COLO668 (cell line): ENCODE measurements around the gene JDP2.
"Not testable (repeated sequence)": the region's sequence is repeated elsewhere in the genome, so short reads cannot be mapped to it uniquely, and the experiment has no call there.

ENCODE experiments used
- DNase-seq: peaks from one replicate; lab custom pipeline; 2025; ENCODE audit not compliant: unreplicated experiment; lab: John Stamatoyannopoulos, UW

JDP2 gene

DNA sequence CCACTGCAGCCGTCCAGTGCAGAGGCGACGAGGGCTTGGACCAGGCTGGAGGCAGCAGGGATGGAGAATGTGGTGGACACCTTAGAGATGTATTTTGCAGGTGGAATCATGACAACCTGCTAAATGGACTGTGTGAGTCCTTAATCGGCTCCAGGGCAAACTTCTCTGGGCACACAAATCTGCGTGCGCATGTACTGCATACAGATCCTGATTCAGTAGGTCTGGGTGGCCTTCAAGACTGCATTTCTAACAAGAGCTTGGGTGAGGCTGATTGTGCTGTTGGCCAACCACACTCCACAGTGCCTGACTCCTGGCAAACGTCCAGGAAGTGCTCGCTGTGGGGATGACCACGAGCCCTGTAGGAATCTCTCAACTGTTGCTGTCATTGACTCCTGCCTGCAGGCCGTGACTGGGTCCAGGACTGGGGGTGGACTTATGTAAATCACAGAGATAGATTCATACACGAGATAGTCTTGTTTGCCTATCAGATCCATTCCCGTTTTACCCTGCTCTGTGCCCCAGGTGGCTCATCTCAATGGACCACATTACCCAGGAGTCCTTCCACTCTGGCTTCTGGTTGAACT lies 27.2 kb downstream of the JDP2 start:
- DNase-seq: peak; percentile 67

DNA sequence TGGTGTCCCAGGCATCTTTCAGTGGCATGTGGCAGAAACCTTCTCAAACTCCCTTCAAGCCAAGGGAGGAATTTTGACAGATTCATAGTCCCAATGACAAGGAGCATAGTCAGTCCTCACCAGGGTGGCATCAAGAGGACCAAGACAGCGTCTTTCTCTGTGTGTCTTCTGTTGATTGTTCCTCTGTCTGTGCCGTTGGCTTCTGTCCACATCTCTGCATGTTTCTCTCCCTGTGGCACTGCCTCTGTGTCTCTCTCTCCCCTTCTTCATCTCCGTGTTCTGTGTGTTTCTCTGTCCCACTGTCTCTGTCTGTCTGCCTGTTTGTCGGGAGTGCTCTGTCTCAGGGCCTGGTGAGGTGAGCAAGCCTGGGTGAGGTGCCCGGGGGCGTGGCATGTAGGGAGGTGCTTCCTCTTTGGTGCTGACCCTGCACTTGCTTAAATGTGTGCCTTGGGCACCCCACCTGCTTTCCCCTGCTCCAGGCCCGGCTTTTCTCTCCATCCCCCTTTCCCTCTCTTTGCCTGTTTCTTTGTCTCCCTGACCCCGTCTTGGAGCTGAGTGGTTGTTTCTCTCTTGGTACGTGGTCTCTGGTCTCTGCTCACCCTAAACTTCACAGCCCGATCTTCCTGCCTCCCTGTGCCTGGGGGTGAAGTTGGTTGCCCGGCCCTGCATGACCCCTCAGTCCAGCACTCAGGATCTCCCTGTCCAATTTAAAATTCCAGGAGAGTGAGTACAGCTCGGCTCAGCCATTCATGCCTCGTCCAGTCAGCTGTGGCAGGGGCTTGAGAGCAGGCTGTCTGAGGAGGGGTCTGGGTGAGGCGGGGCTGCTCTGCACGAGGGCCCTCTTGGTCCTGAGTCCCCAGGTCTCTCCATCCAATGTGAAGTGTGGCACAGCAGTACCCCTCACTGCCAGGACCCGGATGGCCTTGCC lies 28.5 kb downstream of the JDP2 start:
- no peak for DNase-seq

DNA sequence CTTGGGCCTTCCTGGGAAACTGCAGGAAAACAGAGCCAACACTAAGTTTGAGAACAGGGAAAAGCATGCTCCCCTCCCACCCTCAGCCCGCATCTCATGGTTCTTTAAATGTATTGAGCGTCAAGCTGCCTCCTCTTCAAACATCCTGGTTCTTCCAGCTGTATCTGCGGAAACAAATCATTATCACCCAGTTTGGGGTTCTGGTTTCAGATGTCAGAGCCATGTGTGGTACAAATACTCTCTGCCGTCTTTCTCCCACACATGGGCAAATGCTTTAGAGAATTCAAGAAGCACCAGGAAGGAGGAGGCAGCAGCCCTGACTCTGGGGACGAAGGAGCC lies 29.1 kb downstream of the JDP2 start:
- no peak for DNase-seq

DNA sequence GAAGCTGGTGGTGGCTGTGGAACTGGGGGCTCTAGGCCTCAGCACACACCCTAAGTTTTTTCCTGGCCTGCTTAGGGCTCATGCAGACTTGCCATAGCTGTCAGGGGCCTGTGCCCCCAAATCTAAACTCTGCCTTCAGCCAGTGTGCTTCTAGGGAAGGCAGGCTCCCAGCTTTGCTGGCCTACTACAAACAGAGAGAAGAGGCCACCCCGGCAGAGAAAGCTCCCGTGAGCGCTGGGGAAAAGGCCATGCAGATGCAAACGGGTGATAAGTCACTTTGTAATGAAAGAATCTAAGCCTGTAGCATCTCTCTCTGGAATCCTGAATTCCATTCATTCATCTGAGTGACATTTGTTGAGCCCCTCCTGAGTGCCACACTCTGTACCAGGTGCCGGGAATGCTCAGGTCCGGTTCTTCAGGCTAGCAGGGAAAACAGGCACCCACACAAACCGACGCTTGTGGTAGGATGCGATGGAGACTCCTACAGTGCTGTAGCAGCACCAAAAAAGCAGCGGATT lies 29.9 kb downstream of the JDP2 start:
- DNase-seq: no peak

DNA sequence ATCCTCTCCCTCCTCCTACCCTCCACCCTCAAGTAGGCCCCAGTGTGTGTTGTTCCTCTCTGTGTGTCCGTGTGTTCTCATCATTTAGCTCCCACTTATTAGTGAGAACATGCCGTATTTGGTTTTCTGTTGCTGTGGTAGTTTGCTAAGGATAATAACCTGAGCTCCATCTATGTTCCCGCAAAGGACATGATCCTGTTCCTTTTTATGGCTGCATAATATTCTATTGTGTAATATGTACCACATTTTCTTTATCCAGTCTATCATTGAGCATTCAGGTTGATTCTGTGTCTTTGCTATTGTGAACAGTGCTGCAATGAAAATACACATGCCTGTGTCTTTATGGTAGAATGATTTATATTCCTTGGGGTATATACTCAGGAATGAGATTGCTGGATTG lies 30.5 kb downstream of the JDP2 start:
- DNase-seq: no peak

DNA sequence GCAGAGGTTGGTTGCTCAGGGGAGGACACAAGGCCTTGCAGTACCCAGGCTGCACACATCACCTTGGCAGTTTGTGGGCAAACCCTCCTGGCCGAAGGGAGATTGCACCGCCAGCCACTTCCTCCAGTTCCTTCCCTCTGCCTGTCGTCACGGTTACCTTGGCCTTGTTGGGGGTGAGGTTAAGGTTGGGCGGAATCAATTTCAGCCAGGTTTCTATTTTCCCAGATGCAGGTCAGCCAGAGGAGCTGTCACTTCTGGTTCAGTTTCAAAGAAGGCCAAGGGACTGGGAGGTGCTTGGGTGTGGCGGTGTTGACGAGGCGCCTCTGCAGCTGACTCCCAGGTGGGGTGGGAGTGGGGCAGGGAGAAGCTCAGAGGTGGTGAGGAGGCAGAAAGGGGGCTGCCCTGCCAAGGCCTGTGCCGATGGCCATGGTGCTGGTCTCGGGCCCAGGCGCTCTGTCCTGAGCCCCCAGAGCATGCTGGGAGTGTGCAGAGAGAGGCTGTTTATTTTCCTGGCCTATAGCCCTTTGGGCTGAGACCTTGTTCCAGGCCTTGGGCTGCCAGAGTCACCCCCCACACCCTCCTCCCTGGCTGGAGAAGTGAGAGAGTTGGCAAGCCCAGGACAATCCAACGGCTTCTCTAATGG lies 31.4 kb downstream of the JDP2 start:
- DNase-seq: peak; percentile 18

DNA sequence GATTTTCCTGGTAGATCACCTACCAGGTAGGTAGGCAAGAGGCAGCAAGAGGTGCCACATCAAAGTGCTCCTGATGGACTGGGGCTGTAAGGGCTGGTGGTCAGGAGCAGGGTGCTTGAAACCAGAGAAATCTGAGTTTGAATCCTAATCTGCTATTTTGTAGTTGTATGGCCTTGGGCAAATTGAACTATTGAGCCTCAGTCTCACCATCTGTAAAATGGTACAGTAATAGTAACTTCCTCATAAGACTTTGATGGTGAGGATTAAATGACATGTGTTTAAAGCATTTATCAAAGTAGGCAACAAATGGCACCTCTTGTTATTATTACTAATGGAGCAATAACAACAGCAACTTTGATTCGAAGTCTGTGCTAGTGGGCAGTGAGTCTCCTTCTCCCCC lies 32.0 kb downstream of the JDP2 start:
- no peak for DNase-seq

DNA sequence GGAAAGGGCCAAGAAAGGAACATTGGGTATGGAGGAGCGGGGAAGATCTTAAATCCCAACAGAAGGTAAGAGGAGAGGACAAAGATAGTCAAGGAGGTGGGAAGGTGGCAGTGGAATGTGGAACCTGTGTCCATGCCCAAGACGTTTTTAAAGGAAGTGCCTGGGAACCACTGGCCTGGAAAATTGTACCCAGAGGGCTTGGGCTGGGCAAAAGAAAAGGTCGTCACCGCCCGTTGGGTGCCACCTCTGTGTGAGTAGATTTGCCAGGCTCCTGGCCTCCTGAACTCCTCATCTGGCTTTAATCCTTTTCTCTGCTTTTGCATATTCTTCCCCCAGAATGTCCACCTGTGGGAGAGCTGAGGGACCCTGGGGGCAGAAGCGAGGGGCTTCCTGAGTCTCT lies 32.6 kb downstream of the JDP2 start:
- no peak for DNase-seq

DNA sequence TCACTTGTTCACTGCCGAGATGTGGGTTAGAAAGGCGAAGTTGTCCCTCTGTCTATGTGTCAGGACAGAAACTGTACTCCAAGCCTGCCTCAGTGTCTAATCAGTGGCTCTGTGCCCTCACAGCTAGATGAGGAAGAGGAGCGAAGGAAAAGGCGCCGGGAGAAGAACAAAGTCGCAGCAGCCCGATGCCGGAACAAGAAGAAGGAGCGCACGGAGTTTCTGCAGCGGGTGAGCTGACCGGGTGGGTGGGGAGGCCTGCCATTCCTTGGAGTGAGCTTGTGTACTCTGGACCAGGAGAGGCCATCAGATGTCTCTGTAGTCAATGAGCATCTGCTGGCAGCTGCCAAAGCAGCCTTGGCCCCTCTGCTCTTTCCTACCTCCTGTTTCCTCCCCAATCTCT lies 33.5 kb downstream of the JDP2 start:
- no peak for DNase-seq

DNA sequence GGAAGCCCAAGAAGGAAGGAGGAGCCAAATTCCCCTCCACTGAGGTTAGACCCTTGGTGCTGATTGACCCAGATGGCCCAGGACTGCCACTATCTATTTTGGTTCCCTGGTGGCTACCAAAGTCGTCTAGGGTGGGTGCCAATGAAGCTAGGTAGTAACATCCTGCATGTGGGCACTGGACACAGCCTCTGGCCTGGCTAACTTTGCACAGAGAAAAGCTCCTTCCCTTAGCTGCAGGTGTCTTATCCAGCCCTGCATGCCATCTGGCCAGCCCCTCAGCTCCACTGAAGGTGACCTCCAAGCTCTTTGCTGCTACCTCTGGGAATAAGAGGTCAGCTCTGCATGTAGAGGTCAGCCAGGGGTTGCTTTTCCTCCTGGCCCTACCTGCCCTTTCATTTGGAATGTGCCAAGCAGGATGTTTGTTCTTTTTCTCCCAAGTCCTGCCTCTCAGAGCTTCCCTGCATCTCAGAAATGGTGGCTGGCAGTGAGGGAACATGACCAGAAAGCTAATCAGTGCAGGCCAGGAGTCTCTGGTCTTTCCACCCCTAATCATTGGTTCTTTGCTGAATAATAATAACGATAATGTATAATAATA lies 34.0 kb downstream of the JDP2 start:
- no peak for DNase-seq

DNA sequence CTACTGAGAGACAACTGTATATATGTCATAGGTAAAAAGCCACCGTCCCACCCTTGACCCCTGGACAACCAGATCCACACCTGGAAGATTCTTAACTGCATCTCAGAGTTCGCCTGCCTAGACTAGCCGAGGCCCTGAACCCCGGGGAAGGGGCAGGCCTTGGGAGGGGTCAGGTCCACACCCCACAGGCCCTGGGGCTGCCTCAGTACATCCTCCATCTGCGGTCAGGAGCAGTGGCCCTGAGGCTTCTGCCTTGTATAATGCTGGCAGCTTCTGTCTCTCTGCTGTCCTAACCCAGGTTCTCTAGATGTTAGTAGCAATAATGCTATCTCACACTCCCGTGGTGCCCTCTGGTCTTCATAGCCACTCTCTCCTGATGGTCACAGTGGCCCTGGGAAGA lies 36.8 kb downstream of the JDP2 start:
- DNase-seq: no peak

DNA sequence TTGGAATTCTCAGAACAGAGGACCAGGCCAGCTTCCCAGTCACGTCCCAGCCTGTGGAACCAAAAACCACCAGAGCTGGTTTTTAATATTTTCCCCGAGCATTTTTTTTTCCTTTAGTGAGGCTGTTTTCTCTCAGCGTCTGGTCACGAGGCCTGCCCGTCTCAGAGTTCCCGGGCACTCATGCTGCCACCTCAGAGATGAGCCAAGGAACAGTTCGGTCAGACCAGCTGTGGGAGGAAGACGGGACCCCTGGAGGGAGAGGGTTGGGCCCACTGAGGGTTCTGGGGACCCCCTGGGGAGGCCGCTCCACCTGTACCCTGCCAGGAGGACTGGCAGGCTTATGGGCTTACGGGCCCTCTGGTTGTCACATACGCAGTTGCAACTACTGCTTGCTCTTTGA lies 39.9 kb downstream of the JDP2 start:
- no peak for DNase-seq

DNA sequence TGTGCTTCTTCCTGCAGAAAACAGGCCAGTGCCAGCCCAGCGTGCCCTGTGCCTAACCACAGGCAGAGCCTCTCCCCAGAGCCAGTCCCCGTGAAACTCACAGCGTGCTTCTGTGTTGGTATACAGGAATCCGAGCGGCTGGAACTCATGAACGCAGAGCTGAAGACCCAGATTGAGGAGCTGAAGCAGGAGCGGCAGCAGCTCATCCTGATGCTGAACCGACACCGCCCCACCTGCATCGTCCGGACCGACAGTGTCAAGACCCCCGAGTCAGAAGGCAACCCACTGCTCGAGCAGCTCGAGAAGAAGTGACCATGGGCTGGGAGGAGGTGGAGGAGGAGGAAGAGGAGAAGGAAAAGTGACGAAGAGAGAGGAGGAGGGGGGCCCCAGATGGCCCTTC lies 41.3 kb downstream of the JDP2 start:
- DNase-seq: no peak

DNA sequence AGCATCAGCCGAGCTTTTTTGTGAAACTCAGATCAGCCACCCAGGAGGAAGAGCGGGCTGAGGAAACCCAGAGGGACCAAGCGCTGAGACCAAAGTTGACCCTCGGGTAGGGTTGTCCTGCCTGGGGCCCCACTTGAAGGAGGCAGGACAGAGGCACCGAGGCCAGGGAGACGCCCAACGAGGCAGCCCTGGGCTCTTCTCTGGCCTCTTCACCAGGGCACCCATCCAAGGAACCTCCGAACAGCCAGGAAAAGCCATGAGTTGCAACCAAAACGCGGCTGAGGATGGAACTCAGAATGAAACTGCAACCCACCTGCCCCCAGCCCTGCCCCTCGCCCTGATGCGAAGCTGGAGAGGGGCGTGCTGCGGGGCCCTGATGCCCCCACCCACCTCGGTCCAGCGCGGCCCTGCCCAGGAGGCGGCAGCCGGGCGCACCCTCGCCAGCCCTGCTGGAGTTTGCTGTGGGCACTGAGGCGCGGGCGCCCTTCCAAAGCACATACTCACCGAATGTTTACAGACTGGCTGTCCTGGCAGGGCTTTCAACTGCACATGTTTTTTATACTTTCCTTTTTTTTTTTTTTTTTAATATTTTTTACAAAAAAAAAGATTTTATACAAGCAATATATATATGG lies 41.9 kb downstream of the JDP2 start:
- peak; percentile 43 for DNase-seq

DNA sequence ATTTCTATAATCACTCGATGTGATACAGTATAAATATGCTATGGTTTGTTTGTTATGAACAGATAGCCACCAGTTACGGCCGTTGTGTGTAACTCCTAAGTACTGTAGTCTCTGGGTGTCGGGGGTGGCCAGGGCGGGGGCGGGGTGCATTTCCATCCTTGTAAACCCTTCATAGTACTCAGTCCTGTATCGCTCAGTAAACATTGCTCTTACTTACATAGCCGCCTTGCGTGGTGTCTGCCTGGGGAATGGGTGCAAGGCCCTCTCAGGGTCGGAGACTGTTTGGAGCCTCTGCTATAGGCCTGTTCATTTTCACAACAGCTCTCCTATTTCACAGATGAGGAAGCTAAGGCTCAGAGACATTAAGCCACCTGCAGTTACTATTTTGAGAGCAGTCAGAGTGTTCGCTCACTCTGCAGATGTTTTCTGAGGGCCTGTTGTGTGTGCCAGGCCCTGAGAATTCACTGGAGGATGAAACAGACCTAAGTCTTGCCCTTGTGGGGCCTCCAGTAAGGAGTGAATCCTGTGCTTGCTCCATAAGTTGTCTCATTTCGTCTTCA lies 42.5 kb downstream of the JDP2 start:
- peak; percentile 13 for DNase-seq

DNA sequence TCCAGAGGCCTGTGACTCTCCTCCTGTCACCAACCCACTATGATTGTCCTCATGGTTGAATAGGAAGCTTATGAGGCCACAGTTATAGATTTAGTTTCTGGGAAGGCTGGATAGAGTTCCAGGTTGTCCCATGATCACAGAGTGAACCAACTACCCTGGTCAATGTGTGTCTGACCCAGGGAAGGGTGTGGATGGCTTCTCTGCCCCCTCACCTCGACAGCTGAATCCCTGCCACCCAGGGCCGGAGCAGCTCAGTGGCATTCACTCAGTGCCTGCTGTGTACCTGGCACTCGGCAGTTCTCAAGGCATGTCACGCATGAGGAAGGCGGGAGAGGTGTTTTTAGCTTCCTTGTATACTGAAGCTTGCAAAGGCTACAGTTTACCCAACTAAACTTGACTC lies 43.2 kb downstream of the JDP2 start:
- DNase-seq: no peak

DNA sequence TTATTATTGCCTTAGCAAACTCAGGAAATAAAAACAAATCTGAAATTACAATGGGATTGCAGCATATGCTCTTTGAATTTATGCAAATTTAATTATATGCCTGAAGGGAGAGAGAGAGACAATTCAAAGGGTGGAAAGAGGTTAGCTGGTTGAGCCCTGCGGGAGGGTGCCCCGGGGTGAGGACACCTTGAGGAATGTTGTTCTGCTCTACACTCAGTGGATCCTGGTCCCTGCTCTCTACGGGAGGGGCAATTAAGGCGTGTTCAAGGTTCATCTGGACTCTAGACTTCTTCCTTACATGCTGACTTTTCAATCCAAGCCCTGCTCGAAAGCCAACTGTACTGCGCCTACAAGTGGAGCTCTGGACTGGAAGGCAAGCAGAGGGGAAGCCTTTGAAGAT lies 46.3 kb downstream of the JDP2 start:
- not testable (repeated sequence) for DNase-seq

DNA sequence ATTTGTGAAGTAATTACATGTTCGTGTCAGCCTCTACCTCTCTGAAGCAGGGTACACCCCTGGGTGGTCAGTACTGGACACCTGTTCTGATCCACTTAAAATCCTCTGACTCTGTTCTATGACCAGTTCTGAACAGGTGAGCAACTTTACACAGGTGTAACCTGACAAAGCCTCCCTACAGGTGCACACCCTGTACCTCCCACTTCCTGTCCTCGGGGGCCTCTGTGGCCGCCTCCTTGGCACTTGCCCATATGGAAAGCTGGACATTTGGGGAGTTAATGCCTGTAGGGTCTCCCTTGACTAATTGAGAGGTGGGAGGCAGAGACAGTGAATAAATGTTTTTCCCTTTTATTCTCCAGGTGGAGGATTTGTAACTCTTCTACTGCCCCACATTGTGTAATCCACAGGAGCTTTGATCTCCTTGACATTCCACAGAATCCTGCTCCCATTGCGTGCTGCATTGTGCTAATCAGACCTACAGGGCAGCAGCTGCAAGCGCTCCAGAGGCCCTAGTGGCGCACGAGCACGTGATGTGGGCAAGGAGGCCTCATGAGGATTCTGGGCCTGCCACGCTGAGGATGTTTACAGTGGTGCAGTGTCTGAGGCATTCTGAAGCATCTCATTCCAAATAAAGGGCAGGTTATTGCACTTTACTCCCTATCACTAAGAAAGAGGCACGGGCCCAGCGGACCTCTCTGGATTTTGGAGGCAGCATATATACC lies 48.6 kb downstream of the JDP2 start:
- DNase-seq: peak; percentile 88

DNA sequence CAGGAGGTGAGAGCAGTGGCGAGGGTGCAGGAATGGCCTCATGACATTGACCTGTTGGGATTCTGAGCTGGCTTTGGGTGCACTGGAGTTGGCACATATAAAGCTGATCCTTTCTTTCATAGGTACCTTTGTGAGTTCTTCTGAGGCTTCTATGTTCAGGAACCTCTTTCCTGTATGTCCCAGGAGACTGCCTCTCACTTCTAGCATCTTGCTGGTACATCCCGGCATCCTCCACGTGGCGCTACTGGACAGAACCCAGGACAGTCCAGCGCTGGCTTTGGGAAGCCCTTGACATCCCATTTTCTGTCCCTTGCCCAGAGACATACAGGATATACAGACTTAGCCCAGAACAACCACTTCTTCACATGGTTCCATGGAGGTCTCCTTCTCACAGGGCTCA lies 50.1 kb downstream of the JDP2 start:
- no peak for DNase-seq
